Mucosa of stomach (tissue), 1 donor: ENCODE measurements around the gene ZNF425.
"Not testable (repeated sequence)": the region's sequence is repeated elsewhere in the genome, so short reads cannot be mapped to it uniquely, and the experiment has no call there.

Experiments
- H3K27me3 ChIP-seq: one replicate; pipeline ENCODE4 v1.7.0; 2013; ENCODE audit warnings: mild to moderate bottlenecking, low read length; ENCODE audit not compliant: control insufficient read depth, insufficient read depth
- H3K36me3 ChIP-seq: one replicate; pipeline ENCODE4 v1.7.0; 2013; ENCODE audit warnings: low read length; ENCODE audit not compliant: control insufficient read depth, insufficient read depth
- H3K4me1 ChIP-seq: one replicate; pipeline ENCODE4 v1.7.0; 2013; ENCODE audit warnings: mild to moderate bottlenecking, low read length; ENCODE audit not compliant: control insufficient read depth, insufficient read depth
- H3K4me3 ChIP-seq: one replicate; pipeline ENCODE4 v1.7.0; 2013; ENCODE audit warnings: low read length
- H3K9ac ChIP-seq: one replicate; pipeline ENCODE4 v1.7.0; 2013; ENCODE audit warnings: mild to moderate bottlenecking, low read length, moderate library complexity
- H3K9me3 ChIP-seq: one replicate; pipeline ENCODE4 v1.7.0; 2013; ENCODE audit warnings: mild to moderate bottlenecking, low read length, moderate library complexity; ENCODE audit not compliant: control insufficient read depth
- donor health status: Pancreatic carcinoma.

The ZNF425 gene

GRCh38 chr7:149147752-149148653 is 21.9 kb upstream of the ZNF425 start:
- Histone ChIP-seq H3K27me3 (no peaks in the 10 kb centered on the region), H3K4me1 (peaks cover 17% of the 10 kb centered on the region), H3K36me3 (no peaks in the 10 kb centered on the region), H3K4me3 (peak overlapping the region; percentile 80), H3K9ac (peak overlapping the region; percentile 92), H3K9me3 (no peaks in the 10 kb centered on the region)

DNA sequence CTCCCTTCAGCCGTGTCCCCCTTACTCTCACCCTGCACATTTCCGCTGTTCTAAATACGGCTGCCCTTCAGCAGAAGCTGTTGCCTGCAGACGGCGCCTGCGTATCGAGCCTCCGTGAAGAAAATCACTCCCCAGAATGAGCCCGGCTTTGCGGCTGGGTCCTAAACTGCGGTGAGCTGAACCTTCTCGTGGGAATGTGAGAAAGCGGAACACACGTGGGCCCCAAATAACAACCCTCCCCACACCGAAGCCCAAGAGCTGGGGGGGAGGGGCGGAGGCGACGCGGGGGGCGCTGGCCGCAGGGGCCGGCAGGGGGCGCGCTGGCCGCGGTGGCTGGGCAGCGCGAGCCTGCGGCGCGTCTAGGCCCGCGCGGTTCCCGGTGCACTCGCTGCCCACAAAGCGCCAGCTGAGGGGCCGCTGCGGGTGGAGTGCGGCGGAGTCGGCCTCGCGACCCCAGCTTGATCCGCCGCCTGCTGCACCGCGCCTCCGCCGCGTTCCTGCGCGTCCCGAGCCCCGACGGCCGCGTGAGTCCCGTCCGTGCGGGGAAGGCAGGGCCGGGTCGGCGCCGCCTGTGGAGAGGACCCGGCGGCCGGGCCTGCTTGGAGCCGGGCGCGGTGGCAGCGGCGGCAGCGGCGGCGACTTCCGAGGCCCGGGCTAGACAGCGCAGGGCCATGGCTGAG is 21.1 kb upstream of the ZNF425 start, which contains the start of gene ZNF398:
Gene ZNF398, plus strand, starts transcription at position 382 of the 680 bp plus-strand sequence. Its CDS starts 290 bp downstream, at position 672.
- peak within 1 kb of the TSS; percentile 92 for H3K9ac ChIP-seq
- H3K27me3 ChIP-seq = no peaks in the 10 kb centered on the region
- H3K4me3 ChIP-seq = peak within 1 kb of the TSS; percentile 88
- peaks cover 17% of the 10 kb centered on the region for H3K4me1 ChIP-seq
- no peaks in the 10 kb centered on the region for H3K9me3 ChIP-seq
- no peaks in the 10 kb centered on the region for H3K36me3 ChIP-seq

GRCh38 chr7:149145031-149145845 is 19.1 kb upstream of the ZNF425 start:
- no peaks in the 10 kb centered on the region for H3K36me3 ChIP-seq
- H3K4me3 ChIP-seq = no peak overlapping the region
- H3K9me3 ChIP-seq = no peaks in the 10 kb centered on the region
- H3K27me3 ChIP-seq = no peaks in the 10 kb centered on the region
- peaks cover 17% of the 10 kb centered on the region for H3K4me1 ChIP-seq
- no peak overlapping the region for H3K9ac ChIP-seq

- H3K36me3 ChIP-seq, H3K4me3 ChIP-seq, H3K9me3 ChIP-seq, H3K9ac ChIP-seq, H3K27me3 ChIP-seq: not testable (repeated sequence)
- H3K4me1 ChIP-seq = peaks cover 17% of the 10 kb centered on the region
Measured at GRCh38 chr7:149144436-149144922, 18.4 kb upstream of the ZNF425 start.

- Histone ChIP-seq H3K36me3 (no peaks in the 10 kb centered on the region), H3K4me3 (no peak overlapping the region), H3K9me3 (no peaks in the 10 kb centered on the region), H3K9ac (no peak overlapping the region), H3K27me3 (no peaks in the 10 kb centered on the region), H3K4me1 (peaks cover 11% of the 10 kb centered on the region)
Measured at GRCh38 chr7:149141893-149142292, 15.8 kb upstream of the ZNF425 start.

GRCh38 chr7:149140831-149141230 is 14.7 kb upstream of the ZNF425 start:
- peaks cover 11% of the 10 kb centered on the region for H3K4me1 ChIP-seq
- H3K36me3 ChIP-seq = no peaks in the 10 kb centered on the region
- H3K27me3 ChIP-seq = no peaks in the 10 kb centered on the region
- no peak overlapping the region for H3K9ac ChIP-seq
- H3K4me3 ChIP-seq = no peak overlapping the region
- H3K9me3 ChIP-seq = no peaks in the 10 kb centered on the region

GRCh38 chr7:149136118-149136517 is 10.0 kb upstream of the ZNF425 start:
- Histone ChIP-seq H3K9ac (no peak overlapping the region), H3K27me3 (no peaks in the 10 kb centered on the region), H3K9me3 (no peaks in the 10 kb centered on the region), H3K4me3 (no peak overlapping the region), H3K4me1 (peaks cover 10% of the 10 kb centered on the region), H3K36me3 (no peaks in the 10 kb centered on the region)

DNA sequence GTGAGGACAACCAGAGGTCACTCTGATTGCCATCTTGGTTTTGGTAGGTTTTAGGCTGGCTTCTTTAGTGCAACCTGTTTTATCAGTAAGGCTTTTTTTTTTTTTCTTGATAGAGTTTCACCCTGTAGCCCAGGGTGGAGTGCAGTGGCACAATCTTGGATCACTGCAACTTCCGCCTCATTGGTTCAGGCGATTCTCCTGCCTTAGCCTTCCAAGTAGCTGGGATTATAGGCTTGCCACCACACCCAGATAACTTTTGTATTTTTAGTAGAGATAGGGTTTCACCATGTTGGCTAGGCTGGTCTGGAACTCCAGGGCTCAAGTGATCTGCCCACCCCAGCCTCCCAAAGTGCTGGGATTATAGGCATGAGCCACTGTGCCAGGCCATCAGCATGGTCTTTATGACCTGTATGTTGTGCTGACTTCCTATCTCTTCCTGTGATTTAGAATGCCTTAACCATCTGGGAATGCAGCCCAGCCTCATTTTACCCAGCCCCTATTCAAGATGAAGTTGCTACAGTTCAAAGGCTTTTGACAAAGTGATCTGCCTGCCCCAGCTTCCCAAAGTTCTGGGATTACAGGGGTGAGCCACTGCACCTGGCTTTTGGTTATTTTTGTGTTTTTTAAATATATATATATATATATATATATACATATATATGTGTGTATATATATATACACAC is 7.0 kb upstream of the ZNF425 start:
- no peaks in the 10 kb centered on the region for H3K36me3 ChIP-seq
- H3K4me3 ChIP-seq = no peak overlapping the region
- no peaks in the 10 kb centered on the region for H3K27me3 ChIP-seq
- peak overlapping the region; percentile 31 for H3K9ac ChIP-seq
- no peaks in the 10 kb centered on the region for H3K9me3 ChIP-seq
- peaks cover 13% of the 10 kb centered on the region for H3K4me1 ChIP-seq

DNA sequence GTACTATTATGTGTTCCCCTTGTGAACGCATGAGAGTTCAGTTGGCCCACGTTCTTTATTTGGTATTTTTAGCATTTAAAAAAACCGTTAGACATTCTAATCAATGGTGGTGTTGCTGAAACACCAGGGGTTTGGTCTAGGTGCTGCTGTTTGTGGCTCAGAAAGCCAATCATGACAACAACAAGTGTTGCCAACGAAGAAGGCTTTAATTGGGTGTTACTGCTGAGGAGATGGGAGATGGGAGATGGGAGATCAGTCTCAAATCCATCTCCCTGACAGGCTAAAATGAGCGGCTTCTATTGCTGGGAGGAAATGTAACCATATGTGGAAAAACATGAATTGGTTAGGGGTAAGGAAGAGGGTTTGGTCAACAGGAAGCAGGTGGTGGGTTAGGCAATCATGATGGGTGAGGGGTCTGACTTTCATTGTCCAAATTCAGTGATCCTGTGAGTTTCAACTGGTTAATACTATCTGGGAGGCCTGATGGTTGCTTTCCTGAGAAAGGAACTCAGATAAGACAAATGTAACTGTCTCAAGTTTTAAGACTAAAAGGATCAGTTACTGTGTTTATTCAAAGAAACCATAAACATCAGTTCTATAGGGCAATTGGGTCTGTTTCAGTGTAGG is 4.6 kb upstream of the ZNF425 start:
- no peak overlapping the region for H3K9ac ChIP-seq
- H3K9me3 ChIP-seq = no peaks in the 10 kb centered on the region
- no peak overlapping the region for H3K4me3 ChIP-seq
- peaks cover 17% of the 10 kb centered on the region for H3K4me1 ChIP-seq
- H3K36me3 ChIP-seq = no peaks in the 10 kb centered on the region
- H3K27me3 ChIP-seq = no peaks in the 10 kb centered on the region

DNA sequence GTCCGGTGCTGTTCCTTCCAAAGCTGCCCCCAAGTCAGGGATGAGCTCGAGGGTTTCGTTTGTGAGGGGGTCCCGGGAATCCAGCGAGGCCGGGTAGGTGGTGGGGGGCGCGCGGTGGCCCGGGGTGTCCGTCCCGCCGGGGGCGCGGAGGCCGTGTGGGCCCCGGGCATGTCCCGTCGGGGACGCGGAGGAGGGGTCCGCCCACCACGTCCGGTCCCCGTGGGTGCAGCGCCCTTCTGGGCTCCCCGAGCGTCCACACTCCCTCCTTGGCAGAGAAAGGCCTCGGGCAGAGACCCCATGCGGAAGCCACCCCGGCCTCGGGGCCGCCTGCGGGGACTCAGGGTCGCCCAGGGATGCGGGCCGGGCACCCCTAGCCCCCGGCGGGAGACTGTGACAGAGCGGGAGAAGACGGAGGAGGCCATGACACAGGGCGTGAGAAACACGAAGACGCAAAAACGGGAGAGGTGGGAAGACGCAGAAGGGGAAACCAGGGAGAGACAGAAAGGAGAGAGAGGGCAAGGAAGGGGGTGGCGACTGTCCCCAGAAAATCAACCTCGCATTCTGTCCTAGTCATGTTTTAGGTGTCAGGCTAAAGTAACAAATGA is 640 bp upstream of the ZNF425 start:
- Histone ChIP-seq H3K36me3 (no peaks in the 10 kb centered on the region), H3K4me1 (peaks cover 7% of the 10 kb centered on the region), H3K9me3 (no peaks in the 10 kb centered on the region), H3K27me3 (no peaks in the 10 kb centered on the region), H3K9ac (peak overlapping the region; percentile 99), H3K4me3 (peak overlapping the region; percentile 88)
